HG02623 (cell line): ENCODE measurements around the gene GKN1.

Experiments
- ATAC-seq: cut with Tn5 transposase; IDR thresholded peaks from one replicate; pipeline ENCODE4 v1.9.1; 2021; ENCODE audit warnings: moderate library complexity; ENCODE audit not compliant: unreplicated experiment

Gene GKN1

GRCh38 chr2:69003731-69004130, 29.3 kb downstream of the GKN1 start:
- no peak for ATAC-seq

GRCh38 chr2:69007169-69007568, 32.7 kb downstream of the GKN1 start:
- ATAC-seq, result no peak

- ATAC-seq, result no peak
Observed at GRCh38 chr2:69007603-69008002, 33.2 kb downstream of the GKN1 start.

- no peak for ATAC-seq
Observed at GRCh38 chr2:69010437-69011194, 36.2 kb downstream of the GKN1 start.

GRCh38 chr2:69011611-69012157, 37.2 kb downstream of the GKN1 start:
- no peak for ATAC-seq

GRCh38 chr2:69012310-69013141, 38.1 kb downstream of the GKN1 start:
- no peak for ATAC-seq

GRCh38 chr2:69013142-69013839, 38.9 kb downstream of the GKN1 start, which contains the start of gene ANTXR1:
Gene ANTXR1 (plus strand): TSS chr2:69013179. CDS start chr2:69013500, 321 bp downstream.
- ATAC-seq, result no peak

GRCh38 chr2:69013840-69014821, 39.7 kb downstream of the GKN1 start:
- no peak for ATAC-seq

GRCh38 chr2:69017080-69017479, 42.6 kb downstream of the GKN1 start:
- no peak for ATAC-seq

- no peak for ATAC-seq
Observed at GRCh38 chr2:69017835-69018234, 43.4 kb downstream of the GKN1 start.

GRCh38 chr2:69018678-69019095, 44.3 kb downstream of the GKN1 start:
- ATAC-seq, result no peak

- ATAC-seq, result no peak
Observed at GRCh38 chr2:69020496-69021426, 46.3 kb downstream of the GKN1 start.

GRCh38 chr2:69021727-69022126, 47.3 kb downstream of the GKN1 start:
- no peak for ATAC-seq

GRCh38 chr2:69022548-69022947, 48.1 kb downstream of the GKN1 start:
- ATAC-seq, result no peak

GRCh38 chr2:69023236-69023635, 48.8 kb downstream of the GKN1 start:
- no peak for ATAC-seq

GRCh38 chr2:69026026-69026425, 51.6 kb downstream of the GKN1 start:
- no peak for ATAC-seq

- ATAC-seq, result no peak
Observed at GRCh38 chr2:69026691-69027459, 52.4 kb downstream of the GKN1 start.
